Stimulated activated CD4-positive, alpha-beta T cell treated with anti-CD3 and anti-CD28 coated beads, Interleukin-4, amount 100 ng/mL, for 24 hours (primary cell): ENCODE data around the gene PCNX1.
"Not testable (repeated sequence)": the region's sequence is repeated elsewhere in the genome, so short reads cannot be mapped to it uniquely, and the experiment has no call there.

Source experiments
- DNase-seq: peaks from one replicate; pipeline ENCODE4 v3.0.0-alpha.2; 2020

The PCNX1 gene

DNA sequence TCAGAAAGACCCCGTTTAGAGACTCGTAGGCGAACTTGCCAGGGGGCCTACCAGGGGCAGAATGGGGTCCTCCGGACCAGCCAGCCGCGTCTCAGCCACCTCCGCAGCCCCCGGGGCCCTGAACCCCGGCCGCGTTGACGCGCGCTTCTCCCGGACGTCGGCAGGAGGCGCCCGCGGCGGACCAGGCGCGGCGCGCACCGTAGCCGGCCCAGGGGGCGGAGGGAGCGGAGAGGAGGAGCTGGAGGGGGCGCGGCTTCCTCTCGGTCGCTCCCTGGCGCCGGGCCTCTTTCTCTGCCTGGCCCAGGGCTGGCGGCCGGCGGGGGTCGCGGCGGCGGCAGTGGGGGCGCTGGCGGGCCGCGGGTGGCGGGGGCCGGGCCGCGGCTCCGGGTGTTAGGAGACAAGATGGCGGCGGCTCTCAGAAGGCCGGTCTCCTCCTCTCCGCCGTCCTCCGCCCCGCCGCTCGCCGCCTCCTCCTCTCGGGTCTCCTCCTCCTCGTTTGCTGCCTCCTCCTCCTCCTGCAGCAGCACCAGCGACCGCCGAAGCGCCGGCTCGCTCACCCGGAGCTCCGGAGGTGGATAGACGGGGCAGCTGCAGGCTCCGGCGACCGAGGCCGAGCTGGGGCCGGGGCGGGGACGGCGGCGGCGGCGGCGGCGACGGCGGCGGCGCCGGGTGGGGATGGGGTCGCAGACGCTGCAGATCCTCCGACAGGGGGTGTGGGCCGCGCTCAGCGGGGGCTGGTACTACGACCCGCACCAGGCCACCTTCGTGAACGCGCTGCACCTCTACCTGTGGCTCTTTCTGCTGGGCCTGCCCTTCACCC is at the start of gene PCNX1:
PCNX1 (plus strand) TSS at position 284 of the 820 bp plus-strand sequence; CDS start at position 676, 392 bp downstream.
- peak; percentile 85 for DNase-seq

DNA sequence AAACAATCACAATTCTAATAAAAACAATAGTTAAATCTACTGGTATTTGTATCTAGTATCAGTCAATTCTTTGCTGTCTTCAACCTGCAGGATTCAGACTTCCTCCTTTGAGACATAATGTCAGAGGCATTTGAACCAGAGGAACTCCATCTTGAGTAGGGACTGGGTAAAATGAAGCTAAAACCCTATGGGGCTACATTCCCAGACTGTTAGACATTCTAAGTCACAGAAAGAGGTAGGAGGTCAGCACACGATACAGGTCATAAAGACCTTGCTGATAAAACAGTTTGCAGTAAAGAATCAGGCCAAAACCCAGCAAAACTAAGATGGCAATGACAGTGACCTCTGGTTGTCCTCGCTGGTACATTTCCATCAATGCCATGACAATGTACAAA is 49.8 kb upstream of the PCNX1 start:
- DNase-seq, result no peak

- DNase-seq, result no peak
Observed at GRCh38 chr14:70858641-70859040, 48.6 kb upstream of the PCNX1 start.

DNA sequence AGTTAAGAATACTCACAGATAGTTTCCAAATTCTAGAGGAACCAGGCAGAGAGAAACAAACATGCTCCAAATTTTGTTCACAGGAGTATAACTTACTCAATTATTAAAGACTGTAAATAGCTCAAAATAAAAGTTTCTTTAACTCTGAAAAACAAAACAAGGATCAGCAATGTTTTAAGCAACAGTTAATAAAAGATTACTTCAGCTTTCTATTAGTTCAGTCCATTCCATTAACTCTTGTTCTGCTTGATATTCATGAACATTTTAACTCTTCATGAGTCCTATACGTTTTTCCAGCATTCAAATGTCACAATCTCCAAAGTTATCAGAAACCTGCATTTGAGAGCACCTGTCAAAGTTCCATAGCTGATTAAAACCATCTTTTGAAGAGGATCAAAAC is 40.3 kb upstream of the PCNX1 start:
- DNase-seq, result not testable (repeated sequence)

DNA sequence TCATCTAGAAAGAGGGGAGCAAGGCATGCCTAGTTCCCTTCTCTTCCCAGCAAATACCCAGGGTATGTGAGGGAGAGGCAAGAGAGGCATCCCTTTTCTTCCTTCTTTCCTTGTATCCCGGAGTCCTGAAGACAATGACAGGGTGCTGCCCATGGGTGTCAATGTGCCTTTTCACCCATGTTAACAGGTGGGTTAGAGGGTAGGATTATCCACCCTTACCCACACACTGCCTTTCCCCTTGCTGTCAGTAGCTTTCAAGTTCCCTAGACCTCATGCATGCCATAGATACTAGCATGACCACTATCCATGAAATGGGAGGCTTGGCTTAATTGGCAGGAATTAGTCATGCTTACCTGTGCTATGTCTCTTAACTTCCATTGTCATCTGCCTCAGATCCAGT is 36.3 kb upstream of the PCNX1 start:
- no peak for DNase-seq

DNA sequence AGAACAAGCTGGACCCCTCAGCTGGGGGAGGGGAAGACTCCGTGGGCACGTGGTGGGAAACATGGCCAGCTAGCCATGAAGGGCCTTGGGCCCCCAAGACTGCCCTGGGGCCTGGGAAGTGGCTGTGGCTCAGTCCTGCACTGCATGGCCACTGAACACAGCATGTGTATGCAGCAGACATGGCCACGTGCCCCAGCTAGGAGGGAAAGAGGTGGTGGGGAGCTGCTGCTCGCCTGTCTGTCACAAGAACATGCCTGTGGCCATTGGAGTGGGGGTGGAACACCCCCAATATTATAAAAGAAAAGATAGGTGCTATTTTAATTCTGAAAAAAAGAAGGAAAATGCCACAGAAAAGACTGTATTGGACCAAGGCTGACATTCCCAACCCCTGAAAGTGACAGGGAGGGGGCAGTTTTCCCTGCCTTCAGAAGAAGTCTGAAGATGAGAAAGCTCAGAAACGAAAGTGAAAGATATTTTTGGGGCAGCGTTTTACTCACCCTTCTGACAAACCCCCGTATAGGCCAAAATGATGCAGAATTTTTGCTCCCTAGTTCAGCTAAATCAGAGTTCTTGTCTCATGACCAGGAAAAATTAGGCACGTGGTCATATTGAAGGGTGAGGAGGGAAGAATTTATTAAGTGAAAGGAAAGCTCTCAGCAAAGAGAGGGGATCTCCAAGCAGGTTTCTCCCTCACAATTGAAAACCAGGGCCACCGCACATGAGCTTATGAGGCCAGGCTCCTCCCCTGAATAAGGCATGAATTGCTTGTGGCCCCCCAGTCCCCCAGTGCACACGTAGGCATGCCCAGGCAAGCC is 35.2 kb upstream of the PCNX1 start:
- no peak for DNase-seq

DNA sequence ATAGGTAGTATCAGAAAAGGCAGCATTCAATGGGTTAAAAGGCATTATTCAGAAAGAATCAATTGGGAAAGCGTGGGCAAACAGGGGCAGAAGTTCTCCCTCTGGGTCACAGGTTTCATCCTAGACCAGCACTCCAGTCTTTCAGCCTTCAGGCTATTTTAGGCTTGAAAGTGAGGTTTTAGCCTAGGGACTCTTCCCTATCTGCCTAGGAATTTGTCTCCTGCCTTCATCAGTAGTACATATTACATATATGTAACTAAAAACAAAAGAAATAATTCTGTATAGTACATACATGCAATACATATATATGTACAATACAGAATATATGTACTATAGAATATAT is 34.6 kb upstream of the PCNX1 start:
- DNase-seq, result no peak

DNA sequence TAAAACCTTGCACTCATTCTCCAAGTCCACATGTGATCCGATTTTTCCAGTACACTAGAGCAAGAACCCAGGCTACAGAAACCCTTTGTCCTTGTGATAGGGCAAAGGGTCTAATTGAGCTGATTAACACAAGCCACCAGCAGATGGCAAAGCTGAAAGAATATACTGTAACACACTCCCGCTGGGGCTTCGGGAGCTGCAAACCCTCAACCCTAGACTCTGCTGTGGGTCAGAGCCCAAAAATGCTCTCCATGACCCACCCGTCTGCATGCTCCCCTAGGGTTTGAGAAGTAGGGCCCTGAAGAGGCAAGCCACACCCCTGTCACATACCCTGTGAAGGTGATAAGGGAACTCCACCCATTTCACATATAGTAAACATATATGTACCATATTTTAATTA is 33.6 kb upstream of the PCNX1 start:
- no peak for DNase-seq

DNA sequence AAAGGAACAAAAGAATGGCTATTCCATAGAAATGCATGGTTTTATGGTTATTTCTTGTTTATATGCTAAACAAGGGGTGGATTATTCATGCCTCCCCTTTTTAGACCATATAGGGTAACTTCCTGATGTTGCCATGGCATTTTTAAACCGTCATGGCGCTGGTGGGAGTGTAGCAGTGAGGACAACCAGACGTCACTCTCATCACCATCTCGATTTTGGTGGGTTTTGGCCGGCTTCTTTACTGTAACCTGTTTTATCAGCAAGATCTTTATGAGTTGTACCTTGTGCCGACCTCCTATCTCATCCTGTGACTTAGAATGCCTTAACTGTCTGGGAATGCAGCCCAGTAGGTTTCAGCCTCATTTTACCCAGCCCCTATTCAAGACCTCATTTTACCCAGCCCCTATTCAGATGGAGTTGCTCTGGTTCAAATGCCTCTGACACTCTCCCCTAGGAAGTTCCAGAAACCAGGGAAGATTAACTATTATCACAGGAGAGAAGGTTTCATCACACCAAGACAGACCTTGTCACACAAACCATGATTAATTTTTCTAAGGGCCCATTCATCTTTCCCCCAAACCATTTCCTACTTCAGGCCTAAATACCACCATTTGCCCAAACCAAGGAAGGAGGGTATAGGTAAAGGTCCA is 31.3 kb upstream of the PCNX1 start:
- DNase-seq, result not testable (repeated sequence)

- no peak for DNase-seq
Observed at GRCh38 chr14:70879448-70879847, 27.8 kb upstream of the PCNX1 start.

- DNase-seq, result not testable (repeated sequence)
Observed at GRCh38 chr14:70880888-70881287, 26.4 kb upstream of the PCNX1 start.

- no peak for DNase-seq
Observed at GRCh38 chr14:70881549-70882177, 25.6 kb upstream of the PCNX1 start.

- DNase-seq, result no peak
Observed at GRCh38 chr14:70882776-70883492, 24.3 kb upstream of the PCNX1 start.

- DNase-seq, result no peak
Observed at GRCh38 chr14:70884595-70885342, 22.5 kb upstream of the PCNX1 start.

- peak; percentile 64 for DNase-seq
Observed at GRCh38 chr14:70885343-70886022, 21.8 kb upstream of the PCNX1 start.

DNA sequence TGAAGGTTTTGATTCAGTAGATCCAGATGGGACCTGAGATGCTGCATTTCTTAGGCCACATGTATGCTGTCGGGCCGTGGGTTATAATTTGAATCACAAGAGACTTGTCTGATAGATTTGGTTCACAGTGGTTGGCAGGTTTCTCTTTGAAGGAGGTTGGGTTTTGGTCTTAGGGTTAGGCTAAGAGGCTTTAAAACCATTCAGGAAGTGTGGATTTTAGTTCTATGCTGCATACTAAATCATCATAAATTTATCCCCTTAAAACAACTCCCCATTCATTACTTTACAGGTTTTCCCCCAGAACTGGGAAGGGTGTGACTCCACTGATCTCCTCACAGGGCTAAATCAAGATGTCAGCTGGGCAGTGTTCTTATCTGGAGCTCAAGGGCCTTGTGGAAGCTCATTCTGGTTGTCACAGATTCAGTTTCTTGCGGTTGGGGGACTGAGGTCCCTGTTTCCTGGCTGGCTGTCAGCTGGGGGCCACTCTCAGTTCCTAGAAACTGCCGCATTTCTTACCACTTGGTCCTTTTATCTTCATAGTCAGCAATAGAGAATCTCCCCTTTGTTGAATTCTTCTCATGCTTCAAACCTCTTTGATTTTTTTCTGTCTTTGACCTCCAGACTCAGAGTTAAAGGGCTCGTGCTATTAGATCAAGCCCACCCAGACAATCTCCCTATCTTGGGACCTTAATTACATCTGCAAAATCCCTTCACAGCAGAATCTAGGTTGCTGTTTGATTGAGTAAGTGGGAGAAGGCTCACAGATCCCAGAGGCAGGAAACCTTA is 20.6 kb upstream of the PCNX1 start:
- peak; percentile 46 for DNase-seq

GRCh38 chr14:70887207-70887681 is 20.0 kb upstream of the PCNX1 start:
- no peak for DNase-seq

GRCh38 chr14:70887737-70888499 is 19.3 kb upstream of the PCNX1 start:
- no peak for DNase-seq

GRCh38 chr14:70888681-70889175 is 18.5 kb upstream of the PCNX1 start:
- no peak for DNase-seq
